Dermis lymphatic vessel endothelial cell (primary cell): ENCODE measurements around the gene NDUFA5. TPM values are rescaled to one million over a fixed set of nuclear protein-coding genes. Genes with fewer than 3 reads are reported as not detected.

Experiments used
- total RNA-seq: library from RNA; depleted of rRNA; stranded (reverse); fragments of >200 nt; gene quantifications from 2 replicates; pipeline ENCODE4 v1.2.1, GENCODE V29; 2014

The NDUFA5 gene
- total RNA-seq = 37.1 and 39.0 TPM in 2 replicates

DNA sequence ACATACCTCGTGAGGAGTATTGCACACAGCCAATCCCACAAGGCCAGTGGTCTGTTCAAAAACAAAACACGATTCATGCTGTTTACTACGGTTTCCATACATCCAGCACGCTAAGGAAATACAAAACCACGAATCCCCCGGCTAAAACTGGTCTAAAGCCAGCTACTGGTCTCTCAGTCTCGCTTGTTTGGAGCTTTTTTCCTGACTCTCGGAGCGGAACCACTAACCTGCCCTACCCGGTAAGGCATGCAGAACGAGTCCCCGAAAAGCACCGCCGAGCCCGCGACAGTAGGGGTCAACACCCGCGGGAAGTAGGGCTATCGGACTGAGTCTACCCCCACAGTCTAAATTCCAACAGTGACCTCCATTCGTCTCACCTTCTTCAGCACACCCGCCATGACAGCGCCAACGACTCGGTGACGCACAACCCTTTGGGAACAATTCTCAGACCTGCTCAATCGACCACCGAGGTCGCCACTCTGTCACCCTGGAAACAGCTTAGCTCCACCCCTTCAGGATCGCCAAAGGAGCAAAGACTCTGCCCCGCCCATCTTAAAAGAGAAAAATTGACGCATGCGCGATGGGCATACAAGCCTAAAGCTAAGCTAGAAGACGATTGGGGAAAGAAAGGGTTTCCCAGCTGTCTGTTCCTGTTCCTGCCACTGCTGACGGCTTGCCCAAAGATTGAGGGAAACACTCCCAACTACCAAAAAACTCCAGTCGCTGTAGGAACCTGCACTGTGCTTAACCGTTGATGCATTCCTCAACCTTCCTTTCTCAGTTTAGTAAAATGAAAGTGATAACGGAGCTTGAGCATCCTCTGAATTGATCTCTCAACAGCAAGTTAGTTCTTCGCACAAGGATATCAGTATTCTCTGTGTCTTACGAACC is at the start of gene NDUFA5:
NDUFA5 (minus strand) TSS at position 421 of the 891 bp plus-strand sequence; CDS start at position 398, 23 bp downstream.

GRCh38 chr7:123601530-123601929 is 43.9 kb upstream of the NDUFA5 start, which contains the start of gene ASB15:
Gene ASB15 (plus strand): TSS chr7:123601821. CDS start chr7:123614503, 12,682 bp downstream.

DNA sequence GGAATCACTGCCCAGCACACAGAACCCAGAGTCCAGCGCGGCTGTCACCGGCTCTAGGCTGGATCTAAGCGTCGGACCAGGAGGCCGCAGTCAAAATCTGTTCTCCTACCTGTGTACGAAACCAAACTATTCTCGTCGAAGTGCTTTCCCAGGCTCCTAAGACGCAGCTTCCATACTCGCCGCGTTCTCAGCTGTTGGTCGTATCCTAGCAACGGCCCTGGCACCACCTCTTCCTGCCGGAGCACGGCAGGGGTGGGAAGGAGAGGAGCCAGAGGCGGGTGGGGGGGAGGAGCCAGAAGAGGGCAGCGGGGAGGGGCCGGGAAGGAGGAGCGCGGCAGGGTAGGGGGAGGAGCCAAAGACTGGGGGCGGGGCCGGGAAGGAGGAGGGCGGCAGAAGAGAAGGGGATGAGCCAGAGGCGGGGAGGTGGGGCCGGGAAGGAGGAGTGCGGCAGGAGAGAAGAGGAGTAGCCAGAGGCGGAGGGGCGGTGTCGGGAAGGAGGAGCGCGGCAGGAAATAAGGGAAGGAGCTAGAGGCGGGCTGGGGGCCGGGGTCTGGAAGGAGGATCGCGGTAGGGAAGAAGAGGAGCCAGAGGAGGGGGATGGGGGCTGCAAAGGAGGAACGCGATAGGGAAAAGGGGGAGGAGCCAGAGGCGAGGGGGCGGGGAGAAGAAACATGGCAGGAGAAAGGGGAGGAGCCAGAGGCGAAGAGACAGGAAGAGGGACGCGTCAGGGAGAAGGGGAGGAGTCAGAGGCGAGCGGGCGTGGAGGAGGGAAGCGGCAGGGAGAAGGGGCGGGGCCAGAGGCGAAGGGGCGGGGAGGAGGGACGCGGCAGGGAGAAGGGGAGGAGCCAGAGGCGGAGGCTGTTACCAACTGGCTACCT is 23.0 kb downstream of the NDUFA5 start, which contains the start of gene IQUB:
IQUB (minus strand) TSS at position 213 of the 878 bp plus-strand sequence. CDS start 22,255 bp downstream, outside the sequence.

Other genes with a start within 250 kb of the NDUFA5 start
- 0.11 and 0.17 TPM in 2 replicates for gene IQUB, start 23.2 kb downstream of the NDUFA5 start, total RNA-seq
- gene ASB15, start 44.0 kb upstream of the NDUFA5 start, total RNA-seq = under 0.01 TPM in 1 of 2 replicates, not detected in the other
- not detected in 2 replicates for gene LMOD2, start 98.0 kb upstream of the NDUFA5 start, total RNA-seq
- 13.3 and 16.4 TPM in 2 replicates for gene WASL, start 191.2 kb upstream of the NDUFA5 start, total RNA-seq